MM.1S (cell line): ENCODE measurements around the gene SQSTM1.

Source experiments
- DNase-seq: peaks from one replicate; pipeline ENCODE4 v3.0.0-alpha.2; 2015
- H2AFZ ChIP-seq: fragments of 300-600 bp; sonication (generic); 2 replicates; pipeline ENCODE4 v1.6.0; 2016; ENCODE audit warnings: antibody characterized with exemption, low read length
- H3F3A ChIP-seq: fragments of 300-600 bp; sonication (generic); 2 replicates; pipeline ENCODE4 v1.6.1; 2016; ENCODE audit warnings: mild to moderate bottlenecking, antibody characterized with exemption, low read length, moderate library complexity, mixed read lengths; ENCODE audit not compliant: insufficient read depth
- H3K27ac ChIP-seq: fragments of 300-600 bp; sonication (generic); 2 replicates; pipeline ENCODE4 v1.5.1; 2016; ENCODE audit warnings: mild to moderate bottlenecking, low read length
- H3K27me3 ChIP-seq: fragments of 300-600 bp; sonication (generic); replicated peaks from 2 replicates; pipeline ENCODE4 v1.6.0; 2016; ENCODE audit warnings: low read length; ENCODE audit not compliant: insufficient read depth
- H3K36me3 ChIP-seq: fragments of 300-600 bp; sonication (generic); replicated peaks from 2 replicates; pipeline ENCODE4 v1.6.1; 2016; ENCODE audit warnings: mild to moderate bottlenecking, low read length, mixed read lengths; ENCODE audit not compliant: insufficient read depth
- H3K4me1 ChIP-seq: fragments of 300-600 bp; sonication (generic); 2 replicates; pipeline ENCODE4 v1.6.1; 2016; ENCODE audit warnings: low read length, mixed read lengths
- H3K4me2 ChIP-seq: fragments of 300-600 bp; sonication (generic); 2 replicates; pipeline ENCODE4 v1.6.0; 2016; ENCODE audit warnings: low read depth, low read length
- H3K4me3 ChIP-seq: fragments of 300-600 bp; sonication (generic); 2 replicates; pipeline ENCODE4 v1.5.1; 2016; ENCODE audit warnings: low read length, mixed read lengths
- H3K79me2 ChIP-seq: fragments of 300-600 bp; sonication (generic); 2 replicates; pipeline ENCODE4 v1.6.1; 2016; ENCODE audit warnings: mixed run types, low read length, mixed read lengths
- H3K9ac ChIP-seq: fragments of 300-600 bp; sonication (generic); 2 replicates; pipeline ENCODE4 v1.6.1; 2016; ENCODE audit warnings: low read length, mixed read lengths
- H3K9me2 ChIP-seq: fragments of 300-600 bp; sonication (generic); replicated peaks from 2 replicates; pipeline ENCODE4 v1.6.1; 2016; ENCODE audit warnings: mild to moderate bottlenecking, low read length, mixed read lengths; ENCODE audit not compliant: insufficient read depth
- H3K9me3 ChIP-seq: fragments of 300-600 bp; sonication (generic); replicated peaks from 2 replicates; pipeline ENCODE4 v1.6.1; 2016; ENCODE audit warnings: mild to moderate bottlenecking, low read length, mixed read lengths; ENCODE audit not compliant: insufficient read depth
- H4K20me1 ChIP-seq: fragments of 300-600 bp; sonication (generic); 2 replicates; pipeline ENCODE4 v1.6.1; 2016; ENCODE audit warnings: mild to moderate bottlenecking, low read length, moderate library complexity, mixed read lengths; ENCODE audit not compliant: insufficient read depth
- CTCF ChIP-seq: fragments of 300-600 bp; sonication (generic); IDR thresholded peaks from 2 replicates; pipeline ENCODE4 v1.5.1; 2016; ENCODE audit warnings: antibody characterized with exemption, low read length, mixed read lengths
- EZH2 ChIP-seq: fragments of 300-600 bp; sonication (generic); optimal IDR thresholded peaks from 2 replicates; pipeline ENCODE3; 2017; ENCODE audit warnings: low read depth, mild to moderate bottlenecking, antibody characterized with exemption, low read length, mixed read lengths
- EZH2phosphoT487 ChIP-seq: fragments of 300-600 bp; sonication (generic); IDR thresholded peaks from 2 replicates; pipeline ENCODE4 v1.6.1; 2018; ENCODE audit warnings: antibody characterized with exemption, low read length

SQSTM1 gene

GRCh38 chr5:179814090-179814489, 6.6 kb upstream of the SQSTM1 start:
- Histone ChIP-seq H4K20me1 (no peaks in the 10 kb centered on the region), H3K27ac (no peak overlapping the region), H3K9me2 (no peaks in the 10 kb centered on the region), H3K9ac (no peak overlapping the region), H3K79me2 (peaks cover 6% of the 10 kb centered on the region; the same call in 1 of the 2 replicates), H3K36me3 (no peaks in the 10 kb centered on the region), H3K4me2 (no peak overlapping the region), H3F3A (no peaks in the 10 kb centered on the region), H3K27me3 (no peaks in the 10 kb centered on the region), H3K9me3 (no peaks in the 10 kb centered on the region), H2AFZ (no peak overlapping the region), H3K4me1 (peaks cover 6% of the 10 kb centered on the region), H3K4me3 (no peak overlapping the region)
- TF ChIP-seq EZH2phosphoT487, result no peak
- no peak for TF ChIP-seq EZH2
- TF ChIP-seq CTCF, result no peak
- DNase-seq, result no peak

- Histone ChIP-seq H3K9me2 (no peaks in the 10 kb centered on the region), H3K27ac (no peak overlapping the region), H3K9ac (no peak overlapping the region), H3K27me3 (no peaks in the 10 kb centered on the region), H3K4me2 (no peak overlapping the region), H3K4me1 (peaks cover 20% of the 10 kb centered on the region), H3K4me3 (no peak overlapping the region), H3K79me2 (peaks cover 15% of the 10 kb centered on the region), H3K36me3 (no peaks in the 10 kb centered on the region), H4K20me1 (no peaks in the 10 kb centered on the region), H2AFZ (no peak overlapping the region), H3F3A (peaks cover 11% of the 10 kb centered on the region; the same call in 1 of the 2 replicates), H3K9me3 (no peaks in the 10 kb centered on the region)
- no peak for TF ChIP-seq EZH2phosphoT487
- TF ChIP-seq EZH2, result no peak
- TF ChIP-seq CTCF, result no peak
- DNase-seq, result no peak
These were observed 5.0 kb upstream of the SQSTM1 start for GRCh38 chr5:179815491-179816249.

- no peak for DNase-seq
- Histone ChIP-seq H3K9me3 (no peaks in the 10 kb centered on the region), H3F3A (peaks cover 17% of the 10 kb centered on the region; the same call in 1 of the 2 replicates), H3K9me2 (no peaks in the 10 kb centered on the region), H3K4me2 (no peak overlapping the region), H3K4me1 (peaks cover 20% of the 10 kb centered on the region), H3K79me2 (peaks cover 22% of the 10 kb centered on the region), H3K27me3 (no peaks in the 10 kb centered on the region), H3K9ac (no peak overlapping the region), H3K36me3 (no peaks in the 10 kb centered on the region), H3K4me3 (no peak overlapping the region), H4K20me1 (no peaks in the 10 kb centered on the region), H3K27ac (no peak overlapping the region), H2AFZ (no peak overlapping the region)
- TF ChIP-seq EZH2 (no peak), EZH2phosphoT487 (no peak), CTCF (no peak)
These were observed 4.3 kb upstream of the SQSTM1 start for GRCh38 chr5:179816401-179816795.
